OCI-LY1 (cell line): ENCODE data around the gene SAP130.

Source experiments
- H2AFZ ChIP-seq: fragments of 200-600 bp; sonication (generic), shearing (Covaris generic); 2 replicates; pipeline ENCODE4 v1.6.0; 2014; ENCODE audit warnings: antibody characterized with exemption, mild to moderate bottlenecking, low read length
- H3F3A ChIP-seq: fragments of 200-600 bp; sonication (generic), shearing (Covaris generic); 2 replicates; pipeline ENCODE4 v1.6.0; 2014; ENCODE audit warnings: mild to moderate bottlenecking, antibody characterized with exemption, low read length, moderate library complexity; ENCODE audit not compliant: insufficient read depth
- H3K27ac ChIP-seq: fragments of 200-600 bp; sonication (generic); 2 replicates; pipeline ENCODE4 v1.5.1; 2014; ENCODE audit warnings: low read length, mixed run types, mild to moderate bottlenecking, low read depth; ENCODE audit not compliant: poor library complexity, severe bottlenecking
- H3K27me3 ChIP-seq: fragments of 200-600 bp; sonication (generic); 2 replicates; pipeline ENCODE4 v1.6.0; 2014; ENCODE audit warnings: antibody characterized with exemption, mild to moderate bottlenecking, low read length, moderate library complexity; ENCODE audit not compliant: insufficient read depth
- H3K36me3 ChIP-seq: fragments of 200-600 bp; sonication (generic); 2 replicates; pipeline ENCODE4 v1.6.1; 2014; ENCODE audit warnings: mild to moderate bottlenecking, antibody characterized with exemption, low read length, moderate library complexity, mixed read lengths; ENCODE audit not compliant: insufficient read depth
- H3K4me1 ChIP-seq: fragments of 200-600 bp; sonication (generic); 2 replicates; pipeline ENCODE4 v1.5.1; 2014; ENCODE audit warnings: mild to moderate bottlenecking, low read length, moderate library complexity; ENCODE audit not compliant: insufficient read depth, severe bottlenecking
- H3K4me2 ChIP-seq: fragments of 200-600 bp; sonication (generic), shearing (Covaris generic); 2 replicates; pipeline ENCODE4 v1.6.1; 2014; ENCODE audit warnings: low read length
- H3K4me3 ChIP-seq: fragments of 200-600 bp; sonication (generic); 2 replicates; pipeline ENCODE4 v1.5.1; 2014; ENCODE audit warnings: low read length, low read depth, mild to moderate bottlenecking, mixed read lengths; ENCODE audit not compliant: poor library complexity, severe bottlenecking
- H3K79me2 ChIP-seq: fragments of 200-600 bp; shearing (Covaris generic); 2 replicates; pipeline ENCODE4 v1.6.1; 2016; ENCODE audit warnings: mixed run types, low read length, mixed read lengths; ENCODE audit not compliant: insufficient read depth
- H3K9ac ChIP-seq: fragments of 200-600 bp; sonication (generic), shearing (Covaris generic); 2 replicates; pipeline ENCODE4 v1.6.1; 2014; ENCODE audit warnings: mild to moderate bottlenecking, low read length, mixed read lengths
- H3K9me2 ChIP-seq: fragments of 200-600 bp; sonication (generic), shearing (Covaris generic); 2 replicates; pipeline ENCODE4 v1.6.1; 2014; ENCODE audit warnings: low read depth, mild to moderate bottlenecking, low read length, mixed read lengths
- H3K9me3 ChIP-seq: fragments of 200-600 bp; shearing (Covaris generic); 2 replicates; pipeline ENCODE4 v1.6.1; 2014; ENCODE audit warnings: low read length, mixed read lengths
- H4K20me1 ChIP-seq: fragments of 200-600 bp; sonication (generic), shearing (Covaris generic); 2 replicates; pipeline ENCODE4 v1.6.0; 2016; ENCODE audit warnings: mild to moderate bottlenecking, low read length; ENCODE audit not compliant: insufficient read depth
- CTCF ChIP-seq: fragments of 200-600 bp; sonication (generic), shearing (Covaris generic); IDR thresholded peaks from 2 replicates; pipeline ENCODE4 v1.5.1; 2017; ENCODE audit warnings: mild to moderate bottlenecking, antibody characterized with exemption, low read length, moderate library complexity, mixed read lengths
- EZH2 ChIP-seq: fragments of 200-600 bp; sonication (generic), shearing (Covaris generic); IDR thresholded peaks from 2 replicates; pipeline ENCODE4 v1.8.0; 2017; ENCODE audit warnings: borderline replicate concordance, mixed run types, mild to moderate bottlenecking, antibody characterized with exemption, low read length, moderate library complexity, mixed read lengths

SAP130 gene

DNA sequence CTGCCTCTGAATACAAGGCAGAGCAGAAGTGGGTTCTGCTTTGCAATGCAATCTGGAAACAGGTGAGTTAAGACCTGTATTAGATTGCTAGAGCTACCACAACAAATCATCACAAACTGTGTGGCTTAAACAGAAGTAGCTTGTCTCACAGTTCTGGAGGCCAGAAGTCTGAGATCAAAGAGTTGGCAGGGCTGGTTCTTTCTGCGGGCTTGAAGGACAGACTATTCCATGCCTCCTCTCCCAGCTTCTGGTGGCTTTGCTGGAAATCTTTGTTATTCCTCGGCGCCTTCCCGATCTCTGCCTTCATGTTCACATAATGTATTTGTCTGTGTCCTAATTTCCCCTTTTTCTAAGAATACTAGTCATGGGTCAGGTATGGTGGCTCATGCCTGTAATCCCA lies 58.4 kb downstream of the SAP130 start:
- Histone ChIP-seq H4K20me1 (no peaks in the 10 kb centered on the region), H3K9ac (no peak overlapping the region), H3K27ac (no peak overlapping the region), H3F3A (no peaks in the 10 kb centered on the region), H3K36me3 (peaks cover 31% of the 10 kb centered on the region), H3K27me3 (no peaks in the 10 kb centered on the region), H3K4me3 (no peak overlapping the region), H3K9me2 (no peaks in the 10 kb centered on the region), H3K9me3 (no peaks in the 10 kb centered on the region), H2AFZ (no peak overlapping the region), H3K4me1 (peaks cover 4% of the 10 kb centered on the region), H3K79me2 (no peaks in the 10 kb centered on the region), H3K4me2 (no peak overlapping the region)
- TF ChIP-seq EZH2 (no peak), CTCF (no peak)

DNA sequence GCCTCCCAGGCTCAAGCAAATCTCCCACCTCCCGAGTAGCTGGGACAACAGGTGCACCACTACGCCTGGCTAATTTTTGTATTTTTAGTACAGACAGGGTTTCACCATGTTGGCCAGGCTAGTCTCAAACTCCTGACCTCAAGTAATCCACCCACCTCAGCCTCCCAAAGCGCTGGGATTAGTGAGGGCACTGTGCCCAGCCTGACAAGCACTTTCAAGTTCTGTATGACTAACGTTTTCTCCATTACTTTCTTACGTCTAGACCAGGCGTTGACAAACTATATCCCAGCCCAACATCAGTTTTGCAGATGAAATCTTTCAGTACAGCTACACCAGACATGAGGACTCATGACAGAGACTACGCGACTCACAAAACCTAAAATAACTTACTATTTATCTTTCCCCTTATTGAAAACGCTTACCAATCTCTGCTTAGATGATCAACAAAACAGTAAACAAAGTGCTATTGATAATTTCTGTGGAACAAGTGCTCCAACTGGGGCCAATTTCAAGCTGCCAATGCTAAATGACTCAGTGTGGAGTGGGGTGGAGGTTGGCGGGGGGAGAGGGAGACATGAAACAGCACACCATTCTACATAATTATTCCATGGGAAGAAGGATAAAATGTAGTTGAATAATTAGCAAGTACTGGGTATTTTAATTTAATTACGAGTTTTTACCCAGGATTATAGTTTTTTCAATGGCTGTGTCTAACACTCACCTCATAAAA lies 59.1 kb downstream of the SAP130 start:
- Histone ChIP-seq H3K9me3 (no peaks in the 10 kb centered on the region), H3K79me2 (no peaks in the 10 kb centered on the region), H3K4me1 (peaks cover 4% of the 10 kb centered on the region), H3K27me3 (no peaks in the 10 kb centered on the region), H3K4me2 (no peak overlapping the region), H4K20me1 (no peaks in the 10 kb centered on the region), H2AFZ (no peak overlapping the region), H3F3A (no peaks in the 10 kb centered on the region), H3K9me2 (no peaks in the 10 kb centered on the region), H3K36me3 (peaks cover 30% of the 10 kb centered on the region), H3K9ac (no peak overlapping the region), H3K4me3 (no peak overlapping the region), H3K27ac (no peak overlapping the region)
- no peak for TF ChIP-seq CTCF
- no peak for TF ChIP-seq EZH2

DNA sequence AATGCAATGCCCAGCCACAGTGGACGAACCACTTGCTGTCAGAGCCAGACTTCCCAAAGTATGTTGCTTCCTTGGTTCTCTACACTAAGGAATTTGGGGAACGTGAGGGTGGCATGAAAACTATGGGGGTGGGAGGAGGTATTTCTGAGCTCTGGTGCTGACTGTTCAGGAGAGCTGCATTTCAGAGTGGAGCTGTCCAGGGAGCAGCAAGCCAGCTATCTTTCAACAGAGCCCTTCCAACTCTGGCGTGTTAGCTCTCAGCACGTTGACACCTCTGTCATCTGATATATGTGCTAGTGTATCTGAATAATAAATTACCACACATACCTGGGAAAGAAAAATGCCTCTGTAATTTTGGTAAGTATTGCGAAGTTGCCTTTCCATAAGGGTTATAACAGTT lies 66.1 kb downstream of the SAP130 start:
- TF ChIP-seq EZH2 (no peak), CTCF (no peak)
- no peak overlapping the region for H3K27ac ChIP-seq

More for the DNA sequence above, 66.1 kb downstream of the SAP130 start:
- Histone ChIP-seq H3K79me2 (no peaks in the 10 kb centered on the region), H3F3A (no peaks in the 10 kb centered on the region), H3K27me3 (no peaks in the 10 kb centered on the region), H3K9me2 (no peaks in the 10 kb centered on the region), H3K4me2 (no peak overlapping the region), H2AFZ (no peak overlapping the region), H3K4me3 (no peak overlapping the region), H4K20me1 (no peaks in the 10 kb centered on the region), H3K4me1 (no peaks in the 10 kb centered on the region), H3K36me3 (peaks cover 38% of the 10 kb centered on the region), H3K9ac (no peak overlapping the region), H3K9me3 (no peaks in the 10 kb centered on the region)
